GM18498 (cell line): ENCODE measurements around the gene NKAIN1.
"Not testable (repeated sequence)": the region's sequence is repeated elsewhere in the genome, so short reads cannot be mapped to it uniquely, and the experiment has no call there.

Source experiments
- ATAC-seq: cut with Tn5 transposase; IDR thresholded peaks from one replicate; pipeline ENCODE4 v1.9.1; 2021; ENCODE audit warnings: mild to moderate bottlenecking, moderate library complexity; ENCODE audit not compliant: unreplicated experiment

NKAIN1 gene

GRCh38 chr1:31198600-31198999, 41.1 kb downstream of the NKAIN1 start:
- ATAC-seq = no peak

GRCh38 chr1:31198150-31198549, 41.5 kb downstream of the NKAIN1 start:
- no peak for ATAC-seq

DNA sequence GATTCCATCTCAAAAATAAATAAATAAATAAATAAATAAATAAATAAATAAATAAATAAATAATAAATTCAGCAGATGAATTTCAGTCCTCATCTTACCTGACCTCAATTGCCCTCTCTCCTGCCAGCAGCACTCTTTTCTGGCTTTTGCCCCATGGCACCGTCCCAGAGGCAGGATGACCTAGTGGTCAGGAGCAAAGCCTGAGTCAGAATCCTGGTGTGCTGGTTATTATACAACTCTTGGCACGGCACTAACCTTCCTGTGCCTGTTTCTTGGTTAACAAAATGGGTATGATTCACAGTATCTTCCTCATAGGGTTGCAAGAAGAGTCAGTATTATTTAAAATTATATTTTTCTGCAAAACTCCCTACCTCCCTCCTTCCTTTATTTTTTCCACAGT, 43.0 kb downstream of the NKAIN1 start:
- ATAC-seq = no peak

- not testable (repeated sequence) for ATAC-seq
These were observed 44.4 kb downstream of the NKAIN1 start for GRCh38 chr1:31195267-31195666.

DNA sequence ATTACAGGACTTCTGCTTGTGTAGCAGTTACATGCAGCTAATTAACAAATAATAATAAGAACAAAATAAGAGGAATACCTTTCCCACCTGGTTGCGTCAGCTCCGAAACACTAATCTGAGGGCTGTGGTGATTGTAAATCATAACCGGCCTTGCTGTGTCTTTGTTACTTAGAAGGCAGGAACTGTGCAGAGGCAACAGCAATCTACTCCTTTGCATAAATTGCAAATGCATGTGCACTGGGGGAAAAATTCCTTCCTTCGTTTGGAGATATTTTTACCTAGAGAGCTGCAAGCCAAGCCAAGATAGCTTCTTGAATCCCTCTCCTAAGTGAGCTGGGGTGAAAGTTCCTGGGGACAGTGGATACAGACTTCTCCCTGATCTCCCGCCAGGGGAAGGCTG, 46.0 kb downstream of the NKAIN1 start:
- ATAC-seq = no peak

GRCh38 chr1:31191281-31191680, 48.4 kb downstream of the NKAIN1 start:
- ATAC-seq = no peak

DNA sequence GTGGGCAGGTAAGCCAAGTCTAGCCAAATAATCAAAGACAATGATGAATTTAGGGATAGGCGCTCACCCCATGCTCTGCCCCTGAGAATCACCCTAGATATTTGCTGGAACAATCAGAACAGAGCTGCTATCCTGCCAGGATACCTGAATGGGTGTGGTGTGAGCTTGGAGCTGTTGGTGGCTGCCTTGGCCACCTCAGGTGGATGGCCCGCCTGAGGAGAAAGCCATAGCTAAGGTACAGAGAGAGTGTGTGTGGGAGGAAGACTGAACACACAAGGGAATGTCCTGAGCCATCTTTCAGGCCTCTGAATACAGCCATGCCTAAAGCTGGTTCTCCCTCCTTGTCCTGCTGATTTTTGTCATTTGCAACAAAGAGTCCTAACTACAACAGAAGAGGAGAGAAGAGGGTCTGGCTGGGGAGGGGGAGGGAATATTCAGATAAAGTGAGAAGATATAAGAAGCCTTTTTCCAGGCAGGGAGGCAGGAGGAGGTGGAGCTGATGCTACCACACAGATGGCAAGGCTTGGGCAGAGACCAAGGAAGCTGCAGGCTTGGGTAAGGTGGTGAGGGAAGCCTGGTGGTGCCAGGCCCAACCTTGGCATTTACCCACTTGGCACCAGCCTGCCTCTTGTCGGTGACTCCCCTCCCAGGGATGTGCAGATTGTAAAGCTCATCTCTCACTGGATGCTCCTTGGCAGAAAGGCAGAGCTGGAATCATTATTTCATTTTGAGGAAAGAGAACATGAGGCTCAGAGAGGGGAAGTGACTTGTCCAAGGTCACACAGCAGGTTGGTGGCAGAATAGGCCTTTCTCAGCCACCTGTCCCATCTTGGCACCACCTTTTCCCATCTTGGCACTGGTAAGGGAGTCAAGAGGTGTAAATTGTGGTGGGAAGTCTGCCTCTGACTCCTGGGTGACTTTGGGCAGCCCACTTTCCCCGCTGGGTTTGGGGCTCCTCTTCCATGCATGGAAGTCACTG, 49.7 kb downstream of the NKAIN1 start:
- ATAC-seq = no peak

DNA sequence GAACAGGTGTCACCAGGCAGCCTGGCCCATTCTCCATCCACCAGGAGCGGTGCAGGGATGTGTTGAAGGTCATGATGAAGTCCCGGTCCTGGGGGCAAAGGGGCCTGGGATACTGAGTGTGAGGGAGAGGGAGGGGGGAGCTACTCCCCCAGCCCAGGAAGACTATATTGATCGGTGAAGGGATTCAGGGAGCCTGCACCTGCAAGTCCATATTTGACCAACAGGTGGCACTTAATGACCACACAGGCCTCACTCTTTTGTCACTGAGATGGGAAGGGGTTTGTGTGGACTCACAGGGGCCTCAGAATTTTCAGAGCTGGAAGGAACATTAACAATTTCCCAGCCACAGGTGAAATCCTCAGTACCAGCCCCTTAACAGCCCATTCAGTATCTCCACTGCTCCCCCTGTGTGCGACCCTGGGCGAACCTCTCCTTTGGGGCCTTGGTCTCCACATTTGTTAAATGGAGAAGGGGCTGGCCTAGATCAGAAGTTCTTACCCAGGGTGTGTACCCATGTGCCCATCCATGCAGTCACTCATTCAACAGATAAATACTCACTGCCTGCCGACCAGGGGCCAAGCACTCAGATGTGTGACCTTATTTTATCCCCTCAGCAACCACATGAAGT, 55.6 kb downstream of the NKAIN1 start:
- no peak for ATAC-seq

GRCh38 chr1:31183126-31183525, 56.6 kb downstream of the NKAIN1 start:
- ATAC-seq = no peak

DNA sequence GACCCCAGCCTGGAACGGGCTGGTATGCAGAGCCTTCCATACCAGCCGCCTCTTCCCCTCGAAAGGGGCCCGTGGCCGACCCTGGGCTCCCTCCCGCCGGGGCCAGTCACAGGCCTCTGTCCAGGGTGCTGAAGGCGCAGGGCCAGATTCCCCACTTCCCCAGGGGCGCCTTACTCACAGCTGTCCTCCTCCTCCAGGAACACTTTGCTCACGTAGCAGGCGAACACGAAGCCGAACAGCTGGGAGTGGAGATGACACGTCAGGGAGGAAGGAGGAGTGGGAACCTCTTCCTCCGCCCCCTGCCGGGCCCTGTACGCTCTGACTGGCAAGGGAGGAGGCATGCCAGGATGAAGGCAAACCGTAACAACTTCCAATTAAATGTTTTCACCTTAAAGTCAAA, 57.3 kb downstream of the NKAIN1 start:
- ATAC-seq = no peak

GRCh38 chr1:31181515-31182343, 58.0 kb downstream of the NKAIN1 start:
- no peak for ATAC-seq

DNA sequence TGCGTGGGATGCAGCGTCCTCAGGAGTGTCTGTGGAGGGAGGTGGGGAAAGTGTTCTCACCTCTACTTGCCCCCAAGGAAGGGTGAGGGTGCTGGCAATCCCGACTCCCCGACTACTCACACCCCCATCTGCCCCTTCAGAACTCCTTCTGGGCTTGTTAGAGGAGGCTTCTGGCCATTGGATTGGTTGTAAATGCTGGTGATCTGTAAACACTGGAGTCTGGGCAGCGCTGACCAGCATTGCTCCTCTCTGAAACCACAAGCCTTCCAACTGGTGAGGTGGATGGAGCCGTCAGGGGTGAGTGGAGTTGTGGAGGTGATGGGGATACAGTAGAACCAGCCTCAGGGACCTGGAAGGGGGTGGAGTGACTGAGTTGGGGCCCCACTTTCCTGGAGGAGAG, 59.3 kb downstream of the NKAIN1 start:
- ATAC-seq = no peak

DNA sequence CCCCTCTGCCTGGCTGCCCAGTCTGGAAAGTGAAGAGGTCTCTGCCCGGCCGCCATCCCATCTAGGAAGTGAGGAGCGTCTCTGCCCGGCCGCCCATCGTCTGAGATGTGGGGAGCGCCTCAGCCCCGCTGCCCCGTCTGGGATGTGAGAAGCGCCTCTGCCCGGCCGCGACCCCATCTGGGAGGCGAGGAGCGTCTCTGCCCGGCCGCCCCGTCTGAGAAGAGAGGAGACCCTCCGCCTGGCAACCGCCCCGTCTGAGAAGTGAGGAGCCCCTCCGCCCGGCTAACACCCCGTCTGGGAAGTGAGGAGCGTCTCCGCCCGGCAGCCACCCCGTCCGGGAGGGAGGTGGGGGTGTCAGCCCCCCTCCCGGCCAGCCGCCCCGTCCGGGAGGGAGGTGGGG, 63.4 kb downstream of the NKAIN1 start:
- not testable (repeated sequence) for ATAC-seq

DNA sequence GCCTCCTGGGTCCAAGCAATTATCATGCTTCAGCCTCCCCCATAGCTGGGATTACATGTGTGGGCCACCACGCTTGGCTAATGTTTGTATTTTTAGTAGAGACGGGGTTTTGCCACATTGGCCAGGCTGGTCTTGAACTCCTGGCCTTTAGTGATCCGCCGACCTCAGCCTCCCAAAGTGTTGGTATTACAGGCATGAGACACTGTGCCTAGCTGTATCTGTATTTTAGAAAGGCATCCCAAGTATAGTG, 69.3 kb downstream of the NKAIN1 start:
- no peak for ATAC-seq

- no peak for ATAC-seq
These were observed 73.2 kb downstream of the NKAIN1 start for GRCh38 chr1:31166462-31166861.

DNA sequence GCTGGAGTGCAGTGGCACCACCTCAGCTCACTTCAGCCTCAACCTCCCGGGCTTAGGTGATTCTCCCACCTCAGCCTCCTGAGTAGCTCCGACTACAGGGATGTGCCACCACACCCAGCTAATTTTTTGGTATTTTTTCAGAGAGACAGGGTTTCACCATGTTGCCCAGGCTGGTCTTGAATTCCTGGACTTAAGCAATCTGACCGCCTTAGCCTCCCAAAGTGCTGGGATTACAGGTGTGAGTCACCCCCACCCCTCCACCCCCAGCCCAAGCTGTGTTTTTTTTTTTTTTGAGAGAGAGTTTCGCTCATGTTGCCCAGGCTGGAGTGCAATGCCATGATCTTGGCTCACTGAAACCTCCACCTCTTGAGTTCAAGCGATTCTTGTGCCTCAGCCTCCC, 75.4 kb downstream of the NKAIN1 start:
- no peak for ATAC-seq

DNA sequence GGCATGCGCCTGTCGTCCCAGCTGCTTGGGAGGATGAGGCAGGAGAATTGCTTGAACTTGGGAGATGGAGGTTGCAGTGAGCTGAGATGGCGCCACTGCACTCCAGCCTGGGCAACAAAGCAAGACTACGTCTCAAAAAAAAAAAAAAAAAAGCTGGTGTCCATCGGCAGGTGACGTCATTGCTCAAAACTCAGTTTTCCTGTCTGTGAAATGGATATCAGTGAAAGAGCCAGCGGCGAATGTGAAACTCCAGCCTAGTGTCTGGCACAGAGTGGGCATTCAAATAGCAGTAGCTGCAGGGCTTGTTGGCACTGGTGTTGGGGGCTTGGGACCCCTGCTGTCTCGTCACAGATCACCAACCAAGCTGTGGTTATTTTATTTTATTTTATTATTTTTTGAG, 75.8 kb downstream of the NKAIN1 start:
- no peak for ATAC-seq

- ATAC-seq = no peak
These were observed 78.1 kb downstream of the NKAIN1 start for GRCh38 chr1:31161571-31161970.

- no peak for ATAC-seq
These were observed 79.6 kb downstream of the NKAIN1 start for GRCh38 chr1:31159869-31160611.

GRCh38 chr1:31159323-31159722, 80.4 kb downstream of the NKAIN1 start:
- ATAC-seq = no peak

GRCh38 chr1:31155216-31155806, 84.4 kb downstream of the NKAIN1 start:
- ATAC-seq = peak; percentile 66
